HL-60/S4 treated with retinoic acid at 250 ng/mL for 4 days and 3 days (cell line): ENCODE data around the gene ATP8A2.
"Not testable (repeated sequence)": the region's sequence is repeated elsewhere in the genome, so short reads cannot be mapped to it uniquely, and the experiment has no call there.

Experiments used
- in situ Hi-C: fragments of 300-500 bp; cut with MboI; formaldehyde crosslinking; loops from 2 replicates; pipeline ENCODE4 v1.7.0; 2022; ENCODE audit warnings: low sequenced_read_pairs

ATP8A2 gene

DNA sequence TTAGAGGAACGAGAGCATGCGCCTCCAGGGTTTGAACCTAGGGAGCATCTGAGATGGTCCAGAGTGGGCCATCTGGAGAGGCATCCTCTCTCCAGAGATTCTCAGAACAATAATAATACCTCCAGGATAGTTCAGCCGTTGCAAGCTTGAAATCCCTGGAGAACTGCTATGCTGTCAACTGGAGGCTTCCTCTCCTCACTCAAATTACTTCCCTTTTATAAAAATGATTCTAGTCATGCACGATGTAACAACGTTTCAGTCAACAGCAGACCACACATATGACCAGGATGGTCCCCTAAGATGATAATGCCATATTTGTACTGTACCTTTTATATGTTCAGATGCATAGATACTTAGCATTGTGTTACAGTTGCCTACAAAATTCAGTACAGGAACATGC is 571.3 kb downstream of the ATP8A2 start:
- in situ Hi-C loops, result no loop called here

DNA sequence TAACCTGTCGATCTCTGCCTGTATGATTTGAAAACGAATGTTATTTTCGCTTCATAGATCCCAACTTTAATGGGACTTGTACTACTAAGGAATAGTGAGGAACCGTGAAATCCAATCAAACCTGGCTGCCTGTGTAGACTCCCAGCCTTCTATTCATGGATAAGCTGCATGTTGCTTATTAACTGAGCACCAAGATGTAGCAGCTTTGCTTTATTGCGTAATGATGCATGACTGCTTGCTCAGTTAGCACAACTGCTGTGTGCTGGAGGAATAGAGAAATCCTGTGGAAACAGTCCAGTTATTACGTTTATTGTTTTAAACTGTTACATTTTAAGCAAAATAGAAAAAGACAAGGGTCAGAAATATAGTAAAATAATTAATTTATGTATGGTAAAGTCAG is 571.9 kb downstream of the ATP8A2 start:
- in situ Hi-C loops, result no loop called here

DNA sequence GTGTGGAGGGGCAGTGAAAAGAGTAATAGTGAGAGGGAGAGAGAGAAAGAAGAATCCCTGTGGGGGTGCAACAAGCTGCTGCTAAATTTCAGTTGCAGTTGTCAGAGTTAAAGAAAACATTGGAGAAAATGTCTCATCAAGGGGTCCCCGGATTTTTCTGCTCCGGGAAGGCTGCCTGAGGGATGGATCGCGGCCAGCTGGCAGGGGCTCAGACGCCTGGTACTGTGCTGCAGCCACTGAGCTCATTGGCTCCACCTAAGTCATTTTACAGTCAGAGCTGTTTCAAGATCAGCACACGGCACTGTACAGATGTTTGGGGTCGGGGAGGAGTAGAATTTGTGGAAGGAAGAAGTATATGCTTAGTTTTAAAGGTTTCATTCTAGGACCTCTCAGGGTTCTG is 573.8 kb downstream of the ATP8A2 start:
- in situ Hi-C loops, result no loop called here

DNA sequence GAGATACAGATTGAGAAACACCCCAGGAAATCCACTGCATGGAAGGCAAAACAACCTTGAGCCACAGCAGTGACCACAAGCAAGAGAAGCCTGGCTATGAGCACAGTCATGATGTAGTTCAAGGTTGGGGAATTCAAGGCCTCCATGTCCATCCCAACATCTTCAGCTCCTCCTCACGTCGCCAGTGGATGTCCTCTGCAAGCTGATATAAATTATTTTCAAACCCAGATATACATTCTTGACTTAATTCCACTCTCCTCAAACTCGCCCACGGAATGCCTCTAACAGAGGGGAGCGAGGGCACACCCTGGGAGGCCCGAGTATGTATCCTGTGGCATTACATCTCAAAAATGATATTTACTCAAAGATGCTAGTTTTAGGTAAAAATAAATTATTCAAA is 574.5 kb downstream of the ATP8A2 start:
- in situ Hi-C loops, result no loop called here

DNA sequence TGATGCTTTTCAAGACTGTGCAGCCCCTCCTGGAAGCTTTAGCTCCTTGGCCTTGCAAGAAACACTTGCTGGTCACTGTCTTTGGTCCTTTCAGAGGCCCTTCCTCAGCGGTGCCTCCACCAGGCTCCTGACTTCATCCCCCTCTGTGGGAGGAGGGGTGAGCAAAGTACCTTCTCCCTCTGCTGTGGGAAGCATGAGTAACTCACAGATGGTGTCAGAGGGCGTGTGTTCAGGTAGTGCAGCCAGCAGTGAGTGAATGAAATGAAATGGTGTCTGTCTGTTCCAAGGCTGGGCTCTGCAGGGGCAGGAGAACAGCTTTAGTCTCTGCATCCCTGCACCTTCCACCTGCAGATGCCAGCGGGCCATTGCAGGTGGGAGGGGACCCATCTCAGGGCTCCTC is 577.1 kb downstream of the ATP8A2 start:
- in situ Hi-C loops, result no loop called here

DNA sequence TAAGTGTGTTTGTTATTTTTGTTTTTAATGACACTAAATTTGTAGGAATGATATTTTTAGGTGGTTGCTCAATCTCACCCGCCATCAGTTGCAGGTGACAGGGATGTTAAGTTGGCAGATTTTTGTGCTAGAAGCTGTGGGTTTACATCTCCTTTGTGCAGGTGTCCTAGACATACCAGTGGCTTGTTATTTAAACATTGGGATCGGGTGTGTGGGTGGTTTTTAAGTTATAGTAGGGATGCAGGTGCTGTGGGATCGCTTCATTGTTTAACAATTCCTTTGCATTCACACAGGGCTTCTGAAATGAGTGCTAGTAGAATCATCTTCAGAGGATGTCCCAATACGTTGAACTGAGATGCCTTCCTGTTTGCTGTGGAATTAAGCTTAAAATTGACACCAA is 580.1 kb downstream of the ATP8A2 start:
- in situ Hi-C loops, result no loop called here

DNA sequence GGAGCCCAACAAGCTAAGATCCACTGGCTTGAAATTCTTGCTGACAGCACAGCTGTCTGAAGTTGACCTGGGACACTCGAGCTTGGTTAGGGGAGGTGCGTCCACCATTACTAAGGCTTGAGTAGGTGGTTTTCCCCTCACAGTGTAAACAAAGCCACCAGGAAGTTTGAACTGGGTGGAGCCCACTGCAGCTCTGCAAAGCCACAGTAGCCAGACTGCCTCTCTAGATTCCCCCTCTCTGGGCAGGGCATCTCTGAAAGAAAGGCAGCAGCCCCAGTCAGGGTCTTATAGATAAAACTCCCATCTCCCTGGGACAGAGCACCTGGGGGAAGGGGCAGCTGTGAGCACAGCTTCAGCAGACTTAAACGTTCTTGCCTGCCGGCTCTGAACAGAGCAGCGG is 582.3 kb downstream of the ATP8A2 start:
- in situ Hi-C loops, result not testable (repeated sequence)

DNA sequence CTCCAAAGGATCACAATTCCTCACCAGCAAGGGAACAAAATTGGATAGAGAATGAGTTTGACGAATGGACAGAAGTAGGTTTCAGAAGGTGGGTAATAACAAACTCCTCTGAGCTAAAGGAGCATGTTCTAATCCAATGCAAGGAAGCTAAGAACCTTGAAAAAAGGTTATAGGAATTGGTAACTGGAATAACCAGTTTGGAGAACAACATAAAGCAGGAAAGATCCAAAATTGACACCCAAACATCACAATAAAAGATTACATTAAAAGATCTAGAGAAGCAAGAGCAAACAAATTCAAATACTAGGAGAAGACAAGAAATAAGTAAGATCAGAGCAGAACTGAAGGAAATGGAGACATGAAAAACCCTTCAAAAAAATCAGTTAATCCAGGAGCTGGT is 583.2 kb downstream of the ATP8A2 start:
- in situ Hi-C loops, result not testable (repeated sequence)

DNA sequence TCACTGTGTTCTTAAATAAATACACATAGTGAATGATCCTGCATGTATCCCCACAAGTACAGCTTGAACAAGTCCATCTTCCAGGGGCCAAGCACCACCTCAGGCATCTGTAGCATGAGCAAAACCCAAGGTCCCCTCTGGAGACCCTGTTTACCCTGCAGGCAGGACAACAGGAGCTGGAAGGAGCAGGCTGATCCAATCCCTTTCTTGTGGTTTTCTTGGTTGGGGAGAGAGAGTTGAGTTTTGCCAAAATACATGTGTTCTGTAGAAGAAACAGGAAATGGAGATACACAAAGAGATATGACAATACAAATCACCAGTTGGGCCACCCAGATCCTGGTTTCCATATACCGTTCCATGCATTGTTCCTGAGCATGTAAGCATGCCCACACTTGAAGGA is 587.2 kb downstream of the ATP8A2 start:
- in situ Hi-C loops, result no loop called here

DNA sequence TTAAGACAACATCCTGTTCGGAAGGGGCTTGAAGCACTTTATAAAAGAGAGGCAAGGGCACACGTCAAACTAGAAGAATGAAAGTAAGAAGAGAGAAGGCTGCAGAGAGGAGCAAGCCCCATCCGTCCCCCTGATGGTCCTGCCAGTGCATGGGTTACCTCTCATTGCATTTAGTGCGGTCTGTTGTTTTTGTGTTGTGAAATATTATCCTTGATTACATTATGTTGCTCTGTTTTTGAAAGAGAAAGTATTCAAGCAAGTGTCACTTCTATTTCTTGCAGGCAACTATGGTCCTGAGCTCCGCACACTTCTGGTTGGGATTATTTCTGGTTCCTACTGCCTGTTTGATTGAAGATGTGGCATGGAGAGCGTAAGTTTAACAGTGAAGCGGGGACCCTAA is 589.5 kb downstream of the ATP8A2 start:
- in situ Hi-C loops, result no loop called here

DNA sequence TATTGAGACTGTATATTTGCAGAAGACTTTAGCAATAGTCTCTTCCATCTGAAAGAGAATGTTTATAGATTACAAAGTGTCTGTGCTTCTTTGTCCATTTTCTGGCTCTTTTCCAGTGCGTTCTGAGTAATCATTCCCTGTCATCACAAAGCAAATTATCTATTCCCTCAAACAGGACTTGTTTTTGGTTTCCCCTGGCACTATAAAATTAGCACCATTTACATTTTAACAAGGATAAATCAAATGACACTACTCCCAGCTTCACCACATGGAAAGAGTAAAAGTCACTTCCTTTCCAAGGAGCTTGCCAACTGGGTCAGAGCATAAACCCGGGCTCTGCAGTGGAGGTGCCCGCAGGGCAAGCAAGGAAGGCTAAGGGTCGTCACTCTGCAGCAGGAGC is 591.9 kb downstream of the ATP8A2 start:
- in situ Hi-C loops, result no loop called here

DNA sequence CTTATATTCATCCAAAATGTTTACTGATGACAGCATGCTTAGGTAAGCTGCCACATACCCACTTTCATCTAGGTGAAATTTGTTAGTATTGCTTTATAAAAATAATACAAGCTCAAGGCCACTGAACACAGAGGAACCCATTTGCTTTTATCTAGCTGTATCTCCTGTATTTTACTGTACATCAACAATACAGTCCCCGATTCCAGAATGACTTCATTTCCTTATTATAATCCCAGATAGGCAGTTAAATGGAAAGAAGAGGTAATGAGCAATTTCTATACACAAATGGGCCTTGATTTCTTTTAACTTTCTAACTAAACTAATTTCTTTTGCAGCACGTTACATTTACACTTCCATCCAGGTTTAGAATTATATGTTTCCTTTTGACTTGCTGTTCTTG is 593.8 kb downstream of the ATP8A2 start:
- in situ Hi-C loops, result no loop called here

DNA sequence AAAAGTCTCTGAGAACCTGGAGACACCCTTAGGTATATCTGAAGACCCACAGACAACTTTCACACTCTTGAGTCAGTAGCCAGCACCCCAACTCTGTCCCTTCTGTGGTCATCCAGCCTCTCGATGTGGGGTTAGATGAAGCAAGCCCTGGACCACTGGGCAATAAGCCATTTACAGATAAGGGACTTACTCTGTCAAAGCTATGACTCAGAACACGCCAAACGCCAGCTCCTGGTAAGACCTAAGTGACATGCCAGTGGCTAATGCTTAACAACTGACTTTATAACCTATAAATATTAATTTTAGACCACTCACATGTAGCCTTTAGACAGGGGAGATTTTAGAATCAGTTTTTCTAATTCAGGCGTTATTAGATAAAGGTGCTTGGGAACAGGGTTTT is 594.3 kb downstream of the ATP8A2 start:
- in situ Hi-C loops, result no loop called here

DNA sequence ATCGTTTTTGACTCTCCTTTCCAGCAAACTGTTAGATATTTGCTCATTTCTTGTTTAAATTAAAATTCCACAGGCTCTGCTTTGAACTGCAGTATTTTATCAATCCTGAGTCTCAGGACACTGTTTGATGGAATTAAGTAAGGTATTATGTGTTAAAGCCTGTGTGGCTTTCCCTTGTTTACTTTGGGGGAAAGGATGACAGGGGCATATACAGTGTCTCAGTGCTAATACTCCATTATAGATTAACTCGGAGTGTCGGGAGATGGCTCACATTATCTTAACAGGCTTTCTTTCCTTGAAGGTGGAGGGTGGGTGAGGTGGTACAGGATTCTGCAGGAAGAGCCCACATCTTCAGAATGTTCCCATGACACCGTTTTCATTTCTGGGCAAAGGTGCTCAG is 595.4 kb downstream of the ATP8A2 start:
- in situ Hi-C loops, result no loop called here

DNA sequence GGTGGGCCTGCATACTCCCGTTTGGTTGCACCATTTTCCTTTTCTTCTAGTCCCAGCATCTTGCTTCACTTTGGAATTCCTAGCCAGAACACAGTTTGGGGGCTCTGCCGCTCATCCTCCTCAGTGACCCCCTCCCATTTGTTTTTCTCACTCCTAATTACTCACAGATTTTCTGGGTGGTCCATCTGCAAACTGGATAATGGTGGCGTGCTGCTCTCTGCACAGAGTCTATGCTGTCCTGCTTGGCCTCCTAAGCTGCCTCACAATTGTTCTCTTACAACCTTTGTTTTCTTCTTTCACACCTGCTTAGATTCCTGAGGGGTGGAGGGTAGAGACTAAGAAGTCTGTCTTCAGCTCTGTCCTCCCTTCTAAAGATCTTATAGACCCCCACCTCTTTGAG is 599.3 kb downstream of the ATP8A2 start:
- in situ Hi-C loops, result no loop called here

DNA sequence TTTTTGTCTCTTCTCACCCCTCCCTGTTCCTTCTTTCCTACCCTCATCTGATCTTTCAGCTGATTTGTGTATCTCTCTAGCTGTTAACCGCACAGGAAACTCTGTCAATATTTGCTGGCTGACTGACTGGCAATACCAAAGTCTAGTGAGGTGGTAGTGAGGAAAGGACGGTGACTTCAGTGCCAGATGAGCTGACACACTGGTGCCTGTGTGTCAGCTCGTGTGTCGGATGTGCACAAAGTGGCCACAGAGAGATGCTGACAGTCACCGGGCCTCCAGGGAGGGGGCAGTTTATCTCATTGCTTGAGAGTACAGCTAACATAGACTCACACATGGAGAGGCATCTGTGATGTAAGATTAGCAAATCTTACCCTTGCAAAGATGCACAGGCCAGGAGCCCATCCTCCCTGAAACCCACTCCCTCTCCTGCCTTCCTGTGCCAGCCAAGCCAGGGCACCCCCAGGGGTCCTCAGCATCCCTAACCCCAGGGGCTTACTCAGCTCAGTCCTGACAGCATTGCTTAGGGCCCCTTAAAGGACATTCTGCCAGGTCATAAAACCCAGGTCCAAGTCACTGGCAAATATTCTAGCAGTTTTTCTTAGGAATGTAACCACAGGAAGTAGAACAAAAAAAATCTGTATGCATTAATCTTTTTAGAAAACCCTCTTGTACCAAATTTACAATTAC is 599.8 kb downstream of the ATP8A2 start:
- in situ Hi-C loops, result no loop called here

DNA sequence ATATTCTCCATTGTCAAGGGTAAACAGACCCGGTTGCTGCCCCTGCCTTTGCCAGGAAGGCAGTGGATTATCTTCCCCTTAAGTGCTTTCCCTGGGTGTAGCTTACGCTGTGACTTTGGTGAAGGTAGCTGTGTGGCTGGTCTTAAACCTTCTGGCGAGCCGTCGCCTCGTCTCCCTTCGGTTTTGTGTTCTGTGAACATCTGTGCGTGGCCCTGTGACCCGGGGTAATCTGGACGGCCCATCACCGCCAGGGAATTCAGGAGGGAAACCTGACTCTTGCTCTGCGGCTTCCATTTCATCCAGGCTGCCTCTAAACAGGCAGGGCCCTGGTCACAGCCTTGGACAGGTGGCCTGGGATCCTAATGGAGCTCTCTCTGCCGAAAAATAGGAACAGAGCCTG is 601.3 kb downstream of the ATP8A2 start:
- in situ Hi-C loops, result no loop called here

DNA sequence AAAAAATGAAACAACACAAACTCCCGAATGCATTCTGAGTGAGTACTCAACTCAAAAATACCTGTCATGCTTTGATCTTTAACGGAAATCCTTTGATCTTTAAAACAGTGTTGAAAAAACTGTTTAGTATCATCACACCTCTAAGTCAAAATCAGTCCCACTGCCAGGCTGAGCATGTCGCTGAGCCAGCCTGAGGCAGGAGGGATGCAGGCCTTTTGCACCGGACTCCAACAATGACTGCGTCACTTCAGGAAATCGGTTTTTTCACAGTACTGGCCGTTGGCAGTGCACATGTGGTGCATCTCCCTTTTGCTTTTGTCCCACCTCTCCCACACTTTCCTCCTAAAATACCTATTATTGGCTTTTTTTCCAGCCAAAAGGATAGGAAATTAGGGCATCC is 601.8 kb downstream of the ATP8A2 start:
- in situ Hi-C loops, result no loop called here

DNA sequence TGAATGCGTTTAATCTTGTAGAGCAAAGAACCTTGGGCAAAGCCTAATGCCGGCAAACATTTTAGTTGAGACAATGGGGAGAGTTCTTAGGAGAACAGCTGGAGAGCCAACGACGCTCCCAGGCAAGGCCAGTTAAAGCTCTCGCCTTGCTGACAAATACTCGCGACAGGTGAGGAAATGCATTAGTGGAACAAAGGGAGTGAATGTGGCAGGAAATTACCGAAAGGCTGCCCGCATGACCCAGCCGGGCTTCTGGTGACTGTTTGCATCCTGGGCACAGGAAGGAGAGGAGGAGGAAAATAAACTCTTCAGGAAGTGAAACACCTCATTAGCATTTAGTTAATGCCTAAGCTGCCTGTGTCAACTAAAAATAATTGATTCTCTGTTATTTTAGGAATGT is 605.4 kb downstream of the ATP8A2 start:
- in situ Hi-C loops, result no loop called here

DNA sequence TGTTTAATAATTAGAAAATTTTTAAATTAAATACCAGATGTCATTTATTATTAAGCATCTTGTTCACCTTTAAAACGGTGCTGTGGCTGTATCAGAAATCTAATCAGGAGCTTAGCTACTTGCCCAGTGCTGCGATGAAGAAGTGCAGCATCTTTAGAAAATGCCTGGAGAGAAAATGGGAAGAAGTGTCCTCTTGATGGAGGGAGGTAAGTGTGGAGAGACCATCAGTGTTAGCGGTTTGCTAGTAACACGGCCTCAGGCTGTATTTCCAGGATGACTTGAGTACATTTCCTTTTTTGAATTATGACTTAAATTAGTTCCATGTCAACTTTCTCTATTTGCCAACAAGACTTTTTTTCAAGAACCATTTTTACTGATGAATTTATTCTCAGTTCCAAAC is 605.9 kb downstream of the ATP8A2 start:
- in situ Hi-C loops, result no loop called here

DNA sequence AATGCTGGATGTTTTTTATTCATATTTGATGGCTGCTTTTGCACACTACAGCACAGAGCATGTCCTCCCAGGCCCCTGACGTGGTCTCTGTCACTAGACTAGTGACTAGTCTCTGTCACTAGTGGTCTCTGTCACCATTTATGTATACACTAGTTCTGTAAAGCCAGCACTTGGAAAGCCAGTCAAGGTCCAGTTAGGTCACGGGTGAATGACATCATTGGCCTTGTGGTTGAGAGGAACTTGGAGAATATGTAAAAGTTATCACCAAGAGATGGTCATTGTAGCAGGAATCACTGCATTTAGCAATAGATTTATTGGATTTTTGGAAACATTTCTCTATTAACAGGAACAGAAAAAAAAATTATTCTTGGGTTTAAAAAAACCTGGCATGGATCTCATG is 607.2 kb downstream of the ATP8A2 start:
- in situ Hi-C loops, result no loop called here

DNA sequence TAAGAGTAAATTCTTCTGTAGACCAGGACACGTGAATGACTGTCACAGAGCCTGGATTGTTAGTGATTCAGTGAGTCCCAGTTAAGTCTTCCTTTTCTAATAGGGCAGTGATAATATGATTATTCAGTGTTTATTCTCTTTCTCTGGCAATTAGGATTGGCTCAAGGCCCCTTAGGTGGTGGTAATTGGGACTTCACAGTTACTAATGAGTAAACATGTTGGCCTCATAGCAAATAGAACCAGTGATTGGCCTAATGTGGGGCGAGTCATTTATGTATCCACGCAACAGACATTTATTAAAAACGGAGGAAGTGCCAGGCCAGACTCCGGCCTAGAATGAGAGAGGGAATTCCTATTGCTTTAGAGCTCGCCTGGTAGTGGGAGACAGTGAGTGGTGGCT is 607.6 kb downstream of the ATP8A2 start:
- in situ Hi-C loops, result no loop called here

DNA sequence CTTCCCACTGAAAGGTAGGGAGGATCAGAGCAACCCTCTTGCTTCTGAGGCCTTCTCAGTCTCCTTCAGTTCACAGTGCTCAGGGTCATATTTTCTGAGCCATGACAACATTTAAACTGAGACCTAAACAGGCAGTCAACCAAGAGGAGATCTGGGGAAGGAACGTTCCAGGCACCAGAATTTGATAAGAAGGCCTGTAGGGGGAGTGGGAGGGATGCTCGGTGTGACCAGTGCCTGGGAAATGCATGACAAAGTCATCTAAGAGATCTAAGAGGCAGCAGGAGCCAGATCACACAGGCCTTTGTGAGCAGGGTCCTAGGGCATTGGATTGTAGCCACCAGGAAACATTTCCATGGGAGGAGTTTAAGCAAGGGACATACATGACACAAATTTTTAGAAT is 608.5 kb downstream of the ATP8A2 start:
- in situ Hi-C loops, result no loop called here

DNA sequence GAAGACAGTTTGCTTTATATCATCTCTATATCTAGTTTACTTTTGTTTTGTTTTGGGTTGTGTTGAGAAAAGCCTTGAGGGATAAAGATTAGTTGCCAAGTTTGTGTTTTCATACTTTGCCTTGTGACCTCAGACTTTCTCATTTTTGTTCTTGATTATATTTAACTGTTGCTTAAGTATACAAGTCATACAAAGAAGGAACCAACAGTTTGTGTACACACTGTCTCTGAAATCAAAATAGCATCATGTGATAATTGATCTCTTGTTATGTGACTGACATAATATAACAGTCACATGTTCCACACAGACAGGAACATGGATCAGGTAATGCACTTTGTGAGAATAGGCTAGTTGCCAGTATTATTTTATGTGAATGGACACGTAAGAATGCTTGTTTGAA is 609.3 kb downstream of the ATP8A2 start:
- in situ Hi-C loops, result no loop called here
